GM21576 (cell line): Measurements from ENCODE around the gene PCYT1B.
"Not testable (repeated sequence)": the region's sequence is repeated elsewhere in the genome, so short reads cannot be mapped to it uniquely, and the experiment has no call there.

Source experiments
- ATAC-seq: cut with Tn5 transposase; IDR thresholded peaks from one replicate; pipeline ENCODE4 v1.9.1; 2021; ENCODE audit warnings: mild to moderate bottlenecking, moderate library complexity; ENCODE audit not compliant: unreplicated experiment

The PCYT1B gene

DNA sequence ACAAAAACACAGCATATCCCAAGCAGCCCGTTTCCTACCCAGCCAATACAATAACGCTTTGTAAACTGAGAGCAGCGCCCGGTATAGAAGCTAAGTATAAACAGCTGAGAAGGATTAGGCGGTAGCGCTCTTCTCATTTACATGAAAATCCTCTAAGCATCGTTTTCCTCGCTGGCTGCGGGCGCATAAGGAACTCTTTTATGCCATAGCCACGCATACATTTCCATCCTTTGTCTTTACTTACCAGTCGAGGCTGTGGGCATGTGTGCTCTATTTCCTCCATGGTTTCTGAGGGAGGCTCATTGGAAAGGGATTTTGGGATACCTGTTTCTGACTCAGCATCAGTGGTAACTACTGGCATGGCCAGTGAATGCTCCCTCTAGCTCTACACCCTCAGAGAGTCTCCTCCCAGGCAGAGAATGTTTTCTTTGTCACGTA is 383 bp downstream of the PCYT1B start:
- no peak for ATAC-seq

DNA sequence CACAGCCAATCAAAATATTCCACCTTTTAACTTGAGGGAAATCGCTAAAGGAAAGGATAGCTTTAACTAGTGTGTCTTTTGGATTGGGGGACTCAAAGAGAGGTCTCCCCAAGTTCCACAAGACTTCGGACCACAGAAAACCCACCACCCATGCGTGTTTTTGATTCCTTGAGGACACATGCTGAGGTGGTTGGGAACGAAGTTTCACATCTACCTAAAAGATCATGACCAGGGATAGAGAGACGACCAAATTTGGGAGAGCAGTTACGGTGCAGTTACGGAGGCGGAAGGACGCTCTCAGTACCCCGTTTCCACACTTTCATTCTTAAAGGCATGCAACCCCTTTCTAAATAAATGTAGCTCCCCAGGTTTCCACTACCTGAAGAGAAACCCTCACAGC is 1.1 kb downstream of the PCYT1B start:
- no peak for ATAC-seq

DNA sequence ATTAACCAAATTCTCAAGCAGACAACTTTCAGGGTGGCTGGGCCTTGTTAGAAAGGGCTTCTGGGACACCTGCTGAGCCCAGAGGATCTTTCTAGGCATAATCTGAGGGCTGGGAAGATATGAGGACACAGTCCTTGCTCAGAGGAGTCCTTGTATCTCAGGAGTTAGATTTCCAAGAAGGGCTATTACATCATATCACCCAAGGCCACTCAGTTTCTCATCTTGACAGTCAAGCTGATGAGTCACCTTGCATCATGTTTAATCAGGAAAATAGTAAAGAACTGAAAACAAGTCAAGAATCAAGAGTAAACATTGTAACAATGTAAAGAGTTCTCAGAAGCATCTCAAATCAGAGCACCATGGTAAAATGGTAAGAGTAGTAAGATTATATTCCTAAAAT is 4.0 kb downstream of the PCYT1B start:
- no peak for ATAC-seq

DNA sequence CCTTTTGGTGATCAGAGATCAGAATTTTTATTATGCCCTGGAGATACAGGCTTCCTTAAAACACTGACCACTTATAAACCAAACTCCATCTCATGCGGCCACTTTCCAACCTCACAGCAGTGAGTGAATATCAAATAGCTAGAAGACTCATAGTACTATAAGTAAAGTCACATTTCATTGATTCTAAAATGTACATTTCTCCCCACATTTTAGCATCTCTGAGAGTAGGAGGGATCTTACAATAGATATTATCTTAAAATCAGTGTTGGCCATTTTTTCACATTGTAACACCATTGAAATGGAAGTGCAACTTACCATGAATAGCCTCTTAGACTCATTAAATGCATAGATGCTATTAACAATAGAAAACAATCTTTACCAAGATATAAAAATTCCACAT is 17.4 kb downstream of the PCYT1B start:
- no peak for ATAC-seq

DNA sequence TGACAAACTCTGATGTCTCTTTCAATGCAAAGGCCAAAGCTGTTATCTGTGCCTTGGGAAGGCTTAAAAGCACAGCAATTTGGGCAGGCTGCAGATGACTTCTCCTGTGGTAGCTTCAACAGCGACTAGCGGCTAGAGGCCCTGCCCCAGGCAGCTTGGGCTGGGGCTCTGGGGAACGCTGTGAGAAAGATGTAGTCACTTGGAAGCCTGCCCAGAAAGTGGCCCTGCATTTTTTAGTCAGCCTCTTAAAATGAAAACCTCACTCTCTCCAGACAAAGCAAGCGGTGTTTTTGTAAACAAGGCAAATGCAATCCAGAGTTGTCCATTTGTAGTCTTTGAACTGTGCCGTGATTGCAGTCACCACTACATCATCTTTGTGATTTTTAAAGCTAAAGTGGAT is 27.5 kb downstream of the PCYT1B start:
- no peak for ATAC-seq

DNA sequence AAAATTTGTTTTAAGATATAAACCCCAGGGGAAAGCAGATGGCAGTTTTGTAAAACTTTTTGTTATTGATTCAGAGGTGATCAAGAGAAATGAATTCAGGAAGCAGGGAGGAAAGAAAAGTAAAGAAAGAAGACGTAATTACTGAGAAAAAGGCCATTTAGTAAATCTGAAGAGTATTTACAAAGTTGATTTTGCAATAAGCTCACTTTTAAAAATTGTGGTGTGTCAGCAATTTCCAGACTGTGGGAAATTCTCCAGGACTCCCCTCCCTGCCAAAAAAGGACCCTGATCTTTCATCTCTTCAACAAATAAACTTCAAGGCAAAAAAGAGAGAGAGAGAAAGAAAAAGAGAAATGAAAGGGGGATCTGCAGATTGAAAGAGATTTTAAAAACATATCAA is 36.6 kb downstream of the PCYT1B start:
- ATAC-seq, result no peak

DNA sequence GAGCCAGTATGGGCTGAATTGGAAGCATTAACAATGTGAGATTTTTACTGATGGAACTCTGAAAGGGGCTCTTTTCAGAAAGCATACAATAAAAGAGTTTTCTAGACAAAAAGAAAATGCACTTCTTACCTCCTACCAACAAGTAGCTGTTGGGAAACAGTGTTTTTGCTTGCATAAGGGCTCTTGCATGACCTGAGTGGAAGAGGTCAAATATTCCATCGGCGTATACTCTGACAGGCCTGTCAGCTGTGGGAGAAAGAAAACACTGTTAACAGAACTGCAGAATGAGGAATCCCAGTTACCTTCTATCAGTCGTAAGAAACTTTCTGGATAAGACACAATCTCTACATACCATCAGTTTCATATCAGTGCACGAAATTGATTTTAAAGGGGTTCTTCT is 39.5 kb downstream of the PCYT1B start:
- ATAC-seq, result no peak

DNA sequence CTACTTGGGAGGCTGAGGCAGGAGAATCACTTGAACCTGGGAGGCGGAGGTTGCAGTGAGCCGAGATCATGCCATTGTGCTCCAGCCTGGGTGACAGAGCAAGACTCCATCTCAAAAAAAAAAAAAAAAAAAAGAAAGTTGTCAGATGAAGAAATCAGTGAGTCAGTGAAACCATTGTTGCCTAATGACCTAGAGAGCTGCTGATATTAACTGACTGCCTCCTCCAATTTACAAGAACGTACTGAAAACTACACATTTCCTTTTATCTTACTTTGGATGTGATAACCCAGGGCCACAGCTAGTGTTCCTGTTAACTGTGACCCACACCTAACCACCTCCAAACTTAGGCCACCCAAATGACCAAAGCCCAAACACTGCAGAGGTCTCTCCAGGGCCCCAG is 41.2 kb downstream of the PCYT1B start:
- ATAC-seq, result not testable (repeated sequence)

DNA sequence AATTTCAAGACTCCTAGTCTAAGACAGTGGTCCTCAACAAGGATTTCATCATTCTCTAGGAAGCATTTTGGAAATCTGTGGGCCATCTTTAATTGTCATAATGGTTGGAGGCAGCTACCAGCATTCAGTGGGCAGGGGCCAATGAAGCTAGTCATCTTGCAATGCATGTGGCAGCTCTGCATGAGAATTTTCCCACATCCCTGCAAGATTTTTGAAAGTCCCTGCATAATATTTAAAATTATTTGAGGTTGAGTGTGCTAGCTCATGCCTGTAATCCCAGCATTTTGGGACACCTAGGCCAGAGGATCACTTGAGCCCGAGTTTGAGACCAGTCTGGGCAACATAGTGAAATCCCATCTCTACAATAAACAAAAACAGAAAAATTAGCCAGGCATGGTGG is 44.0 kb downstream of the PCYT1B start:
- no peak for ATAC-seq

DNA sequence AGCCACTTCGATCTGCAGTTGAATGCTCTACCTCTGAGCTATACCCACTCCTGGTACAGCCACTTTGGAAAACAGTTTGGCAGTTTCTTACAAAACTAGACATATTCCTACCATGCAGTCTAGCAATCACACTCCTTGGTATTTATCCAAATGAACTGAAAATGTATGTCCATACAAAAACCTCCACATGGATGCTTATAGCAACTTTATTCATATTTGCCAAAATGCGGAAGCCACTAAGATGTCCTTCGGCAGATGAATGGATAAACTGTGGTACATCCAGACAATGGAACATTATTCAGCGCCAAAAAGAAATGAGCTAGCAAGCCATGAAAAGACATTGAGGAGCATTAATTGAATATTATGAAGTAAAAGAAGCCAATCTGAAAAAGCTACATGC is 45.3 kb downstream of the PCYT1B start:
- no peak for ATAC-seq

DNA sequence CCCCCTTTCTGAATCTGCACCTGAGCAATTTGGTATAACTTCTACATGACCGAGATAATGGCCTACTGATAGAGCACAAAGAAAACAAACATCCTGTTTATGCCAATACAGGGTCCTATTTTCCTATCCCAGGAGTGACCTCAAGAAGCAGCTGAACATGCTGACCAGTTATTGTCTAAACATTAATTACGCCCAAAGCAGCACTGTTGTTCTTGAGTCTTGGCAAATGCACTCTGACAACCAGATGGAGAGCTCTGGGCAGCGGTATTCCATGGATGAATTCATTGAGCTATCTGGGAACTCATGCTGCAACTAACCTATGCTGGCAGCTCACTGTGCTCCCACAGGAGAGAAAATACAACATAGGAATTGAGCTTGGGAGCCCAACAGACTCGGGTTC is 52.6 kb downstream of the PCYT1B start:
- ATAC-seq, result no peak

DNA sequence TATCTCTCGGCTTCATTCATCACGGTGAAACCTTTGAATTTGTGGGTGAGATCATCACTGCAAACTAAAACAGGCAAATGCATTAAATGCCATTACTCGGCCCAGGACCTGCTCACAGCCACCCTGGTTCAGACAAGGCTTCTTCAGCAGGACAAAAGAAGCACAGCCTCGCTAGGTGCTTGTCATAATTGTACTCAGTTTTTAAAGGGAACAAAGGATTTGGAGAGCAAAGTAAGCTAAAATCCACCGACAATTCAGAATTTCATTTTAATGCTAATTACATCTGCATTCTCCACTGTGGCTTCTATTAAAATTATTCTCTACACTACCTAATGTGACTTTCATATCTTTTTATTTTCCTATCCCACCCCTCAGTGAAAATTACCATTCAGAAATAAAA is 57.0 kb downstream of the PCYT1B start:
- no peak for ATAC-seq

DNA sequence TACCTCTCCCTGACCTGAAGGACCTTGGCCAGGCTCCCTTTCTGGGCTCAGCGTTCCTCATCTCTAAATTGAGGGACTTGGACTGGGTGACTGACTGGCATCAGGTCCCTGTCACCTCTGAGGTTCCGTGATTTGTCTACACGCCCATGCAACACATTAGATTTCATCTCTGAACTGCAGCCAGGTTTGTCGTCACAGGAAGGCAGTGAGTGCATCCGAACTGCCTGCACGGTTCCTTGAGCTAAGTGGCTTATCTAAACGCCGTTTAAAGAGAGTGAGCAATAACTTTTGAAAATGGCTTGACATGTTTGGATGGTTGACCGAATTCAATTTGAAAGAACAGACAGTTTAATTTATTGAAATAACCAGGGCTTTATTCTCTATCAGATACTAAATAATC is 70.1 kb downstream of the PCYT1B start:
- ATAC-seq, result no peak

DNA sequence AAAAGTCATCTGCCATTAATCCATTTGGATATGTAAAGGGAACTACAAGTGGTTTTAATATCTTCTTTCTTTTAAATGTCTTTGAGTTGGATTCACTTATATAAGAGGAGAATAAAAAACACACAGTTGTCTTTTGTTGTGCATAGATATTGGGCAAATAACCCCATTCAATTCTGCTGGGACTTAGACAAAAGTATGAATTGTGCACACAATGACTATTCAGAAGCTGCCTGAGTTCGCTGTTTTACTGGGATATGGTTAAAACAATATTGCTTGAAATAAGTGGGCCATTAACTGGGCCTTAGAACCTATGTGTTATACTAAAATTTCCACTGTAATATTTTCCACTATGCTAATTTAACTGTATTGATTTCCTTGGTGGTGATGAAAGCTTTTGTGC is 71.7 kb downstream of the PCYT1B start:
- no peak for ATAC-seq

DNA sequence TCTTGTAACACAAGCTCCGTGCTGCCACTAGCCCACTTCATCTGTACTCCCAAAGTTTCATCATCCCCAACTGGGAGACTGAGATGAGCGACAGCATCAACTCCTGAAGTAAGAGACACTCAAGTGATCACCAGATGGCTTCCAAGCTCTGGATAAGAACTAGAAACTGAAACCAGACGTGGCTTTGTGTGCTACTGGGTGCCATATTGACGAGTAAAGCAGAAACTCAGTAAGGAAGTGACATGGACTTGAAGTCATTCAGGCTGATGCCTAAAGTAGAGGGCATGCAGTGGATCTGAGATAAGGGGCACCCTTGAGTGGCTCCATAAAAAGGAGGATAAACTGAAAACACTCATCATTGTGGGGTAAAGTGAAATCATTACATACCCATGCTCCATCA is 72.4 kb downstream of the PCYT1B start:
- ATAC-seq, result no peak

DNA sequence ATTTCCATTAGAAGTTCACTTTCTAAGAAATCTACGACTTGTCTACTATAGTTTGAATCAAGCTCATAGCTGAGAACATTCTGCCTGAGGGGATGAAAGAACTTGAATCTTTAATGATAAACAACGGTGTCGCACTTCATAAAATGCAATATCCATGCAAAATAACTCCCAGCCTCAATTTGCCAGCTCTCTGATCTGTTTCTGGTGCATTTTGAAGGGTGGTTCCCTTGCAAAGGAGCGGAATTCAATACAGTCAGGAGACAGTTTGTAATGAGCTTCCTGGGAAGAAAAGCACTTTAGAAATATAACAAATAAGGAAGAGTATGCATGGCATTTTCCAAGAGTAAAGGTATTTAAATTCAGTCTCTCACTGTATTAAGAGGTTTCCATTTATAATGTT is 80.0 kb downstream of the PCYT1B start:
- ATAC-seq, result no peak

DNA sequence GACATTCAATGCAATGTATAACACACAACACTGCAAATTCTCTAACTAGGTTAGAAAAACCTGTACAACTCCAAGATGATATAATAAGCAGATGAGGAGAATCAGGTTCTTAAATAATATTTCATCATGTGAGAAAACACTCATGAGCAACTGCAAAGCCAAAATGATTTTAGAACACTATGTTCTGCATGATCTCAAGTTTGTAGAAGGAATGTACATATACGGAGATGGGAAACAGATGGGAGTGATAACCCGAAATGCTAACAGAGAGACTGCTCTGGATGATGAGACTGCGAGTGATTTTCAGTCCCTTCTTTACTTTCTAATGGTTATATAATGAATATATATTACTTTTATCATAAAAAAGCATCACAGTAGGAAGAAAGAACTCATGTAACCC is 80.9 kb downstream of the PCYT1B start:
- no peak for ATAC-seq

DNA sequence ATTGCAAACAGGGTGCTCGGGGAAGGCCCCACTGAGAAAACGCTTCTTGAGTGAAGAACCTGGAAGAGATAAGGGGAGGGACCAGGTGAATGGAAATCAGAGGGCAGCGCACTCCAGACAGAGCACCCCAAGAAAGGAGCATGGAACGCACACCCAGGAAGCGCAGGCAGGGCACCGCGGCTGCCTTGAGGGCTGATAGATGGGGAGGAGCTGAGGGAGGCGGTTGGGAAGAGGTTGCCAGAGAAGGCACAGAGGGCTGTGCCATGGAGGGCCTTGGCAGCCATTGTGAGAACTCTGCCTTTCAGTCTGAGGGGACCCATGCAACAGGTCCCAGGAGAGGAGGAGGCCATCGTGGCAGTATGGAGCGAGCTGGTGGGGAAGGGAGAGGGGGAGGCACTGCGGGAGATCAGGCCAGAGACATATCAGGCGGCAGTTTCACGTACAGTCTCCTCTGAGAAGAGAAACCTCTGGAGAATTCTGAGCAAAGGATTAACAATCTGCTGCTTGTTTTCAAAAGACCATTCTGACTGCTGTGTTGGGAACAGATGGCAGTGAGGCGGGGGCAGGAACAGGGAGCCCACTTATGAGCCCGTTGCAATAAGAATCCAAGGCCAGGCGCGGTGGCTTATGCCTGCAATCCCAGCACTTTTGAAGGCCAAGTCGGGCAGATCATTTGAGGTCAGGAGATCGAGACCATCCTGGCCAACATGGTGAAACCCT is 83.7 kb downstream of the PCYT1B start:
- no peak for ATAC-seq

DNA sequence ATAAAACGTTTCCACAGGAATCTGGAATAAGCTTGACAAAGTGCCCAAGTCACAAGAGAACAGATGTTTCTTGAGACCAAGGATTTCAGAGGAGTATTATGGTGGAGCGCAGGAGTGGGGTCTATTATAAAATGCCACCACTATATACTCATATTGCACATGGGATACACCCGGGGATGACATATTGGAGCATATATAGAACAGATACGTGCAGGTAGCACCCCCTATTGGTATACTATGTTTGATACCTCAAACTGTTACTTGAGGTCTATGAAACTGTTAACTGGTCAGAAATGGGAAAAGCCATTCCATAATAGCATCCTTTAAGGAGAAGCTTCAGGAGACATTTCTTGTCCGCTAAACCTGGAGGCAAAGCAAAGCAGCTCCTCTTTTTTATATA is 86.0 kb downstream of the PCYT1B start:
- no peak for ATAC-seq

DNA sequence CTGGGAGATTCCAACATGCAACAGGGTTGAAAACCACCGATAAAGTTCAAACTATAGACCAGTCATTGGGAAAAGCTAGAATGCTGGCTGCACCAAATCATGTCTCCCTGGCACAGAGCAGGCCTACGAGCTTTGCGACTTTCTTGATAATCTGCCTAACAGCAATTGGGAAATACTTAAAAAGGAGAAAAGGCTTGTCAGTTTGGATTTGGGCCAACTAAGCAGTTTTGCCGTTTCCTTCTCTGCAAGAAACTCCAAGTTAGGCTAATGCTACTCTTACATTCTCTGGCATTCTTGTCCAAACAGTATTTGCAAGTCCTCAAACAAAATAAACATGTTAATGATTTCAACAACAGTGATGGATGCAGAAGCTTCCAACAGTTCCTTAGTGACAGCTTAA is 94.1 kb downstream of the PCYT1B start:
- no peak for ATAC-seq

DNA sequence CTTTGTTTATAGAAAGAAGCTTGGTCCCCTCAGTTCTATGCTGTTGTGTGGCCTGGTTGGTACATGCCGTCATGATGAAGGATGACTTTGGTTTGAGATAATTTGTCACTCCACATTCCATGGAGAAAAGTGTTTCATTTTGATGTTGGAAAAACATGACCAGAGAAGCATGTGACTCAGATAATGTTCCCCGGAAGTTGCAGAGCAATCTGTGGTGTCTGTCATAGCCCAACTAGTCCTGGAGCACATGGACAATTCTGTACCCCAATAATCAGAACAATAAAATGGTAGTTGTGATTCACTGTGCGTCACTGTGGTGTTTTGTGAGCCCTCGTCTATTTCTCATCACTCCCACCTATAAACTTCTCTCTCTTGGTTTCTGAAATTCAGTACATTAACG is 97.0 kb downstream of the PCYT1B start:
- no peak for ATAC-seq

DNA sequence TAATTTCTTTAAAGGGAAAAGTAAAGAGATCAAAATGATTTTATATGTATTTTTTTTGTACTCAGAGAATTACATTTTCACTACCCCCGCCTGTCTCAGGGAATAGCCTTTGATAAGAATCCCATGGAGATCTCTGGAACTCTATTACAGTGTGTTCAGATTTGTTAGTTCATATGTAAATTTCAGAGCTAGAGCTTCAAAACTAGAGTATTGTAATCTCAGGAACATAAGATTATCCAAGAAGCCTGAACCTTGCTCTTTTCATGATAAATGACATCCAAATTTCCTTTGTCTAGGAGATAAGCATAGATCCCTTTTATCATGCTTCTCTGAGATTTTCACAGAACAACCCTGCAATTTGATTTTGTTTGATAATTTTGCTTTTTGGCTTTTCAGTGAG is 99.2 kb downstream of the PCYT1B start:
- no peak for ATAC-seq

DNA sequence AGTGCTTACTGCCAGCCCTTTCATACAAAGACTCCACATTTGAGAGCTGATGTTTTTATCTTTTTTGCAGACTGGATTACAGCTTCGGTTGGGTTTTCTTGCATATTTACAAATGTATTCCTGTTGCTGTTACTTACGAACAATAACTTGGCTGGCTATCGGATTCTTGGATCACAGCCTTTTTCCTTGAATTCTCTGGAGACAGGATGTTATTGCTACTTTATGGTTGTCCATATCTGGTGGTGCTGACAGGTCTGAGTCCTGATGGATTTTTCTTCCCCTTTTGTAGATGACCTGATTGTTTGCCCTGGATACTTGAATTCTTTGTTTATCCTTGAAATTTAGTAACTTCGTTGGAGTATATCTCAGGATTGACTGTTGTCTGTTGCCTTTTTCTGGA is 104.4 kb downstream of the PCYT1B start:
- no peak for ATAC-seq
